ENCODE results near the gene BMP8B.

Gene BMP8B

GRCh38 chr1:39760074-39761008 lies 28.3 kb downstream of the BMP8B start:
- no peaks in the 10 kb centered on the region for H3K9me2 ChIP-seq (replicated peaks; ENCODE audit: insufficient read depth, low read length)
- no peaks in the 10 kb centered on the region for H3F3A ChIP-seq (ENCODE audit: insufficient read depth)
- no peak overlapping the region for H3K4me3 ChIP-seq (ENCODE audit: insufficient read depth, low read length, poor library complexity, severe bottlenecking)
- no peak overlapping the region for H3K27ac ChIP-seq (ENCODE audit: low read depth, low read length)
- H3K4me2 ChIP-seq (ENCODE audit: low read depth, low read length, poor library complexity, severe bottlenecking), result no peak overlapping the region
- no peaks in the 10 kb centered on the region for H3K79me2 ChIP-seq (ENCODE audit: insufficient read depth, low read length)
- TF ChIP-seq CTCF (IDR thresholded peaks at IDR 0.05; ENCODE audit: insufficient read depth, low read length, poor library complexity, severe bottlenecking), result no peak
- no peak for TF ChIP-seq EZH2phosphoT487 (conservative IDR thresholded peaks at IDR 0.05; ENCODE audit: low read length)
- no peaks in the 10 kb centered on the region for H3K36me3 ChIP-seq (ENCODE audit: low read length)
- H4K20me1 ChIP-seq (ENCODE audit: low read depth, low read length), result no peaks in the 10 kb centered on the region
- no peaks in the 10 kb centered on the region for H3K27me3 ChIP-seq (ENCODE audit: low read length)
- no peaks in the 10 kb centered on the region for H3K9me3 ChIP-seq (ENCODE audit: insufficient read depth, low read length)
- no peak overlapping the region for H2AFZ ChIP-seq (ENCODE audit: low read depth, low read length, severe bottlenecking)
- no peak overlapping the region for H3K9ac ChIP-seq (ENCODE audit: low read length)

- H3K9ac ChIP-seq (ENCODE audit: low read length), result no peak overlapping the region
- H3F3A ChIP-seq (ENCODE audit: insufficient read depth), result no peaks in the 10 kb centered on the region
- H3K4me3 ChIP-seq (ENCODE audit: insufficient read depth, low read length, poor library complexity, severe bottlenecking), result no peak overlapping the region
- no peaks in the 10 kb centered on the region for H4K20me1 ChIP-seq (ENCODE audit: low read depth, low read length)
- H3K9me3 ChIP-seq (ENCODE audit: insufficient read depth, low read length), result no peaks in the 10 kb centered on the region
- no peak overlapping the region for H2AFZ ChIP-seq (ENCODE audit: low read depth, low read length, severe bottlenecking)
- no peaks in the 10 kb centered on the region for H3K9me2 ChIP-seq (replicated peaks; ENCODE audit: insufficient read depth, low read length)
- no peaks in the 10 kb centered on the region for H3K27me3 ChIP-seq (ENCODE audit: low read length)
- no peaks in the 10 kb centered on the region for H3K36me3 ChIP-seq (ENCODE audit: low read length)
- H3K79me2 ChIP-seq (ENCODE audit: insufficient read depth, low read length), result no peaks in the 10 kb centered on the region
- no peak for TF ChIP-seq CTCF (IDR thresholded peaks at IDR 0.05; ENCODE audit: insufficient read depth, low read length, poor library complexity, severe bottlenecking)
- no peak for TF ChIP-seq EZH2phosphoT487 (conservative IDR thresholded peaks at IDR 0.05; ENCODE audit: low read length)
- H3K4me2 ChIP-seq (ENCODE audit: low read depth, low read length, poor library complexity, severe bottlenecking), result no peak overlapping the region
- H3K27ac ChIP-seq (ENCODE audit: low read depth, low read length), result no peak overlapping the region
Measured at GRCh38 chr1:39759436-39759726, 29.3 kb downstream of the BMP8B start.

- Histone ChIP-seq H3K9me3 (ENCODE audit: insufficient read depth, low read length) (no peaks in the 10 kb centered on the region), H3K79me2 (ENCODE audit: insufficient read depth, low read length) (no peaks in the 10 kb centered on the region), H3K9ac (ENCODE audit: low read length) (no peak overlapping the region), H3K36me3 (ENCODE audit: low read length) (no peaks in the 10 kb centered on the region), H3K27me3 (ENCODE audit: low read length) (no peaks in the 10 kb centered on the region), H3K27ac (ENCODE audit: low read depth, low read length) (no peak overlapping the region), H3K4me2 (ENCODE audit: low read depth, low read length, poor library complexity, severe bottlenecking) (no peak overlapping the region), H4K20me1 (ENCODE audit: low read depth, low read length) (no peaks in the 10 kb centered on the region), H3F3A (ENCODE audit: insufficient read depth) (no peaks in the 10 kb centered on the region), H2AFZ (ENCODE audit: low read depth, low read length, severe bottlenecking) (no peak overlapping the region), H3K4me3 (ENCODE audit: insufficient read depth, low read length, poor library complexity, severe bottlenecking) (no peak overlapping the region), H3K9me2 (replicated peaks; ENCODE audit: insufficient read depth, low read length) (no peaks in the 10 kb centered on the region)
- no peak for TF ChIP-seq EZH2phosphoT487 (conservative IDR thresholded peaks at IDR 0.05; ENCODE audit: low read length)
- no peak for TF ChIP-seq CTCF (IDR thresholded peaks at IDR 0.05; ENCODE audit: insufficient read depth, low read length, poor library complexity, severe bottlenecking)
Measured at GRCh38 chr1:39758556-39759435, 29.9 kb downstream of the BMP8B start.

Data from SU-DHL-6 (cell line).